HepG2 (cell line): Measurements from ENCODE around the gene TEKTIP1. TPM values are rescaled to one million over a fixed set of nuclear protein-coding genes. Genes with fewer than 3 reads are reported as not detected.

Experiments used
- ARNTL ChIP-seq: sonication (generic); formaldehyde crosslinking; IDR thresholded peaks from 2 replicates; pipeline ENCODE4 v1.4.0; 2020; ENCODE audit warnings: mild to moderate bottlenecking, missing genetic modification reagents
- FOSL1 ChIP-seq: sonication (generic); formaldehyde crosslinking; IDR thresholded peaks from 2 replicates; pipeline ENCODE4 v1.9.0; 2021; ENCODE audit warnings: missing genetic modification reagents, borderline replicate concordance
- FOXM1 ChIP-seq: sonication (generic); formaldehyde crosslinking; IDR thresholded peaks from 2 replicates; pipeline ENCODE4 v1.5.0; 2020; ENCODE audit warnings: missing genetic modification reagents
- KLF9 ChIP-seq: IDR thresholded peaks from 2 replicates; pipeline ENCODE4 v1.6.1; 2016; ENCODE audit warnings: low read depth
- MED8 ChIP-seq: sonication (generic); formaldehyde crosslinking; IDR thresholded peaks from 2 replicates; pipeline ENCODE4 v1.8.1; 2023; ENCODE audit warnings: mild to moderate bottlenecking, missing genetic modification reagents; ENCODE audit not compliant: insufficient replicate concordance
- MTF2 ChIP-seq: sonication (generic); formaldehyde crosslinking; IDR thresholded peaks from 2 replicates; pipeline ENCODE4 v1.5.0; 2020; ENCODE audit warnings: missing genetic modification reagents, borderline replicate concordance
- PATZ1 ChIP-seq: sonication (generic); formaldehyde crosslinking; IDR thresholded peaks from 2 replicates; pipeline ENCODE4 v1.4.0; 2020; ENCODE audit warnings: missing genetic modification reagents
- PLRG1 ChIP-seq: fragments of 450-650 bp; conservative IDR thresholded peaks from 2 replicates; pipeline ENCODE4 v1.6.1; 2016
- RCOR2 ChIP-seq: IDR thresholded peaks from 2 replicates; pipeline ENCODE4 v1.6.1; 2016; ENCODE audit warnings: missing biosample characterization, missing genetic modification reagents
- SAFB2 ChIP-seq: sonication (generic); formaldehyde crosslinking; IDR thresholded peaks from 2 replicates; pipeline ENCODE4 v1.5.1; 2020; ENCODE audit warnings: missing genetic modification reagents, low read depth, mild to moderate bottlenecking, borderline replicate concordance
- SRY ChIP-seq: sonication (generic); formaldehyde crosslinking; IDR thresholded peaks from 2 replicates; pipeline ENCODE4 v1.8.0; 2022; ENCODE audit warnings: mild to moderate bottlenecking, missing genetic modification reagents
- TBX2 ChIP-seq: sonication (generic); formaldehyde crosslinking; IDR thresholded peaks from 2 replicates; pipeline ENCODE4 v1.5.0; 2020; ENCODE audit warnings: missing genetic modification reagents, mild to moderate bottlenecking, borderline replicate concordance
- THRA ChIP-seq: sonication (generic); formaldehyde crosslinking; IDR thresholded peaks from 2 replicates; pipeline ENCODE4 v1.4.0; 2020; ENCODE audit warnings: missing genetic modification reagents, borderline replicate concordance
- ZBTB43 ChIP-seq: sonication (generic); formaldehyde crosslinking; conservative IDR thresholded peaks from 2 replicates; pipeline ENCODE4 v1.4.0; 2020; ENCODE audit warnings: missing genetic modification reagents
- ZFP36 ChIP-seq: fragments of 150-350 bp; IDR thresholded peaks from 2 replicates; pipeline ENCODE4 v1.6.1; 2018; ENCODE audit warnings: borderline replicate concordance, low read length, low read depth; ENCODE audit not compliant: partially characterized antibody
- ZIK1 ChIP-seq: sonication (generic); formaldehyde crosslinking; IDR thresholded peaks from 2 replicates; pipeline ENCODE4 v1.5.0; 2020; ENCODE audit warnings: mild to moderate bottlenecking, low read depth, missing genetic modification reagents, borderline replicate concordance
- ZNF234 ChIP-seq: sonication (generic); formaldehyde crosslinking; conservative IDR thresholded peaks from 2 replicates; pipeline ENCODE4 v1.5.1; 2020; ENCODE audit warnings: mild to moderate bottlenecking, missing genetic modification reagents
- ZNF253 ChIP-seq: sonication (generic); formaldehyde crosslinking; IDR thresholded peaks from 2 replicates; pipeline ENCODE4 v1.8.0; 2022; ENCODE audit warnings: mild to moderate bottlenecking, missing genetic modification reagents, borderline replicate concordance
- ZNF343 ChIP-seq: sonication (generic); formaldehyde crosslinking; IDR thresholded peaks from 2 replicates; pipeline ENCODE4 v1.4.0; 2020; ENCODE audit warnings: mild to moderate bottlenecking, missing genetic modification reagents
- ZUFSP ChIP-seq: sonication (generic); formaldehyde crosslinking; IDR thresholded peaks from 2 replicates; pipeline ENCODE4 v1.9.0; 2021; ENCODE audit warnings: missing genetic modification reagents, mild to moderate bottlenecking, borderline replicate concordance
- polyA plus RNA-seq, 8 experiments: library from polyadenylated mRNA; depleted of rRNA in 3 of 8; stranded (reverse) in 7 of 8; unstranded in 1 of 8; fragments of >200 nt; fragmentation: Illumina TruSeq in 4 of 8; extraction: Trizol in 4 of 8; gene quantifications; 2 replicates each; pipeline versions ENCODE4 v1.2.1 to v1.2.3, GENCODE V29; 2011 to 2016; ENCODE audit warnings: low read depth in 4 of 8, missing spikeins in 1 of 8, mixed read lengths in 1 of 8; ENCODE audit not compliant: insufficient read depth in 1 of 8
- total RNA-seq, 5 experiments: library from RNA; depleted of rRNA; stranded (reverse); fragments of >200 nt; fragmentation: Illumina TruSeq; extraction: Trizol; gene quantifications; 2 replicates each; pipeline ENCODE4 v1.2.3, GENCODE V29; 2016; ENCODE audit warnings: low read depth in 1 of 5
- TF ChIP-seq, protein P1 (sequence below): sonication (generic); formaldehyde crosslinking; IDR thresholded peaks from 2 replicates; pipeline ENCODE4 v1.4.0; 2020; ENCODE audit warnings: missing genetic modification reagents, borderline replicate concordance
- TF ChIP-seq, protein P2 (sequence below): sonication (generic); formaldehyde crosslinking; IDR thresholded peaks from 2 replicates; pipeline ENCODE4 v1.4.0; 2020; ENCODE audit warnings: missing genetic modification reagents

The TEKTIP1 gene
- total and polyA plus RNA-seq, 2 of the 13 experiments (the other 11 are each of a cell fraction or from before 2014, with no cell fraction given): not detected

DNA sequence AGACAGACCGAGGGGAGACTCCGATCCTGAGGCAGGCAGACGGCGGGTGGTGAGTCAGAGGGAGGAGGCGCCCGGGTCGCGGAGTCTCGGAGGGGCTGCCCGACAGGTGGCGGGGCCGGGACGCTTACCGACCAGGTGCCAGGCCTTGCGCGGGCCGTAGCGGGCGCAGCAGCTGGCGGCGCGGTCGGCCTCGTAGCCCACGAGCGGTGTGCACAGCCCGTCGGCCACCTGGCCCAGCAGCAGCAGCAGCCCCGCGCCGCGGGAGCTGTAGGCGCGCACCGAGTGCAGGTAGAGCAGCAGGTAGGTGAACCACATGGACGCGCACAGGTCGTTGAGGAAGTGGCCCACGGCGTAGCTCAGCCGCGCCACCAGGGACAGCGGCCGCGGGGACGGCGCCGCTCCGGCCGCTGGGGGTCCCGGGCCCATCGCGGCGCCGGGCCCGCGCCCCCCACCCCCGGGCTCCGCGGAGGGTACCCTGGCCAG, 18.0 kb downstream of the TEKTIP1 start (continued):
- no peak; the same call in 1 of the 2 replicates for TF ChIP-seq ZNF253 (CRISPR knock-in tag)
- no peak for TF ChIP-seq PLRG1
- peak; percentile 45 for TF ChIP-seq ZFP36
- TF ChIP-seq KLF9 (CRISPR knock-in tag): no peak
- TF ChIP-seq ARNTL: no peak
- TF ChIP-seq MED8 (CRISPR knock-in tag): no peak
- no peak for TF ChIP-seq PATZ1 (CRISPR knock-in tag)
- TF ChIP-seq ZIK1 (CRISPR knock-in tag): no peak
- no peak for TF ChIP-seq ZNF234 (CRISPR knock-in tag)
- TF ChIP-seq SAFB2 (CRISPR knock-in tag): no peak
- TF ChIP-seq TBX2 (CRISPR knock-in tag): no peak
- no peak for TF ChIP-seq MTF2 (CRISPR knock-in tag)
- TF ChIP-seq ZUFSP: no peak
- no peak for TF ChIP-seq RCOR2 (CRISPR knock-in tag)
- TF ChIP-seq ZBTB43 (CRISPR knock-in tag): no peak
- TF ChIP-seq THRA (CRISPR knock-in tag): no peak
- TF ChIP-seq ZNF343 (CRISPR knock-in tag): 0 out of 2 replicates have a peak, but pooled peaks have one; percentile 42
- TF ChIP-seq, protein P1, sequence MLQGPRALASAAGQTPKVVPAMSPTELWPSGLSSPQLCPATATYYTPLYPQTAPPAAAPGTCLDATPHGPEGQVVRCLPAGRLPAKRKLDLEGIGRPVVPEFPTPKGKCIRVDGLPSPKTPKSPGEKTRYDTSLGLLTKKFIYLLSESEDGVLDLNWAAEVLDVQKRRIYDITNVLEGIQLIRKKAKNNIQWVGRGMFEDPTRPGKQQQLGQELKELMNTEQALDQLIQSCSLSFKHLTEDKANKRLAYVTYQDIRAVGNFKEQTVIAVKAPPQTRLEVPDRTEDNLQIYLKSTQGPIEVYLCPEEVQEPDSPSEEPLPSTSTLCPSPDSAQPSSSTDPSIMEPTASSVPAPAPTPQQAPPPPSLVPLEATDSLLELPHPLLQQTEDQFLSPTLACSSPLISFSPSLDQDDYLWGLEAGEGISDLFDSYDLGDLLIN (CRISPR knock-in tag): no peak
- no peak for TF ChIP-seq FOXM1 (CRISPR knock-in tag)
- no peak for TF ChIP-seq SRY (CRISPR knock-in tag)
- TF ChIP-seq, protein P2, sequence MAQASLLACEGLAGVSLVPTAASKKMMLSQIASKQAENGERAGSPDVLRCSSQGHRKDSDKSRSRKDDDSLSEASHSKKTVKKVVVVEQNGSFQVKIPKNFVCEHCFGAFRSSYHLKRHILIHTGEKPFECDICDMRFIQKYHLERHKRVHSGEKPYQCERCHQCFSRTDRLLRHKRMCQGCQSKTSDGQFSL (CRISPR knock-in tag): no peak
- TF ChIP-seq FOSL1 (CRISPR knock-in tag): no peak
